ENCODE results near the gene MRTO4. TPM values are rescaled to one million over a fixed set of nuclear protein-coding genes. Genes with fewer than 3 reads are reported as not detected.
"Not testable (repeated sequence)": the region's sequence is repeated elsewhere in the genome, so short reads cannot be mapped to it uniquely, and the experiment has no call there.

The MRTO4 gene
- total and polyA plus RNA-seq, 12 donors, result 16.6 to 64.0 (median 29.8) TPM

GRCh38 chr1:19268445-19268844 is 16.8 kb downstream of the MRTO4 start:
- H3K27ac ChIP-seq, result no peak overlapping the region
- 81 to 88% (median 84%) methylated on average over 7 to 11 of the region's 11 CpGs for WGBS, 4 donors
- H3K4me1 ChIP-seq (replicated peaks in 1 of 2), result no peaks in the 10 kb centered on the region
- H3K9me3 ChIP-seq (replicated peaks in 1 of 3), result no peaks in the 10 kb centered on the region
- no peaks in the 10 kb centered on the region for H3K27me3 ChIP-seq
- intact Hi-C loops (cut with DNase I), result loop anchor here in 1 of 2 donors (10.0 kb wide), 1 partner anchor 386 kb away; no protein-coding TSS in a partner anchor
- DNase-seq, result no peak
- H3K4me3 ChIP-seq, result no peak overlapping the region
- no peaks in the 10 kb centered on the region for H3K36me3 ChIP-seq (replicated peaks in 1 of 2)
- TF ChIP-seq POLR2A (IDR thresholded peaks at IDR 0.05) (no peak), CTCF (IDR thresholded peaks at IDR 0.05) (no peak)

- WGBS, 4 donors, result 63 to 89% (median 76%) methylated on average over 7 to 9 of the region's 9 CpGs
- intact Hi-C loops (cut with DNase I), result loop anchor here in 1 of 2 donors (10.0 kb wide), 1 partner anchor 385 kb away; no protein-coding TSS in a partner anchor
- not testable (repeated sequence) for H3K27me3 ChIP-seq
These were observed 18.1 kb downstream of the MRTO4 start for GRCh38 chr1:19269427-19270342.

GRCh38 chr1:19270343-19270730 is 18.7 kb downstream of the MRTO4 start:
- H3K9me3 ChIP-seq (replicated peaks in 1 of 3); H3K27me3 ChIP-seq; DNase-seq; intact Hi-C loops (cut with DNase I); H3K4me3 ChIP-seq; H3K4me1 ChIP-seq (replicated peaks in 1 of 2); H3K36me3 ChIP-seq (replicated peaks in 1 of 2); H3K27ac ChIP-seq: not testable (repeated sequence)
- WGBS, 4 donors, result 83 to 96% methylated on average over 6 of the region's 6 CpGs; no CpG with 5 or more reads in 2 of the 4 donors

More at GRCh38 chr1:19269427-19270342, 18.1 kb downstream of the MRTO4 start:
- DNase-seq; H3K9me3 ChIP-seq (replicated peaks in 1 of 3); H3K4me3 ChIP-seq; H3K4me1 ChIP-seq (replicated peaks in 1 of 2); H3K36me3 ChIP-seq (replicated peaks in 1 of 2); H3K27ac ChIP-seq: not testable (repeated sequence)

- DNase-seq, result no peak
- no peak overlapping the region for H3K27ac ChIP-seq
- TF ChIP-seq POLR2A (IDR thresholded peaks at IDR 0.05) (no peak), CTCF (IDR thresholded peaks at IDR 0.05) (no peak)
- intact Hi-C loops (cut with DNase I), result no loop called here
- no peak overlapping the region for H3K4me3 ChIP-seq
- H3K36me3 ChIP-seq (replicated peaks in 1 of 2), result no peaks in the 10 kb centered on the region
- no peaks in the 10 kb centered on the region for H3K27me3 ChIP-seq
- H3K4me1 ChIP-seq (replicated peaks in 1 of 2), result no peaks in the 10 kb centered on the region
- no peaks in the 10 kb centered on the region for H3K9me3 ChIP-seq (replicated peaks in 1 of 3)
These were observed 20.5 kb downstream of the MRTO4 start for GRCh38 chr1:19272064-19272463.

GRCh38 chr1:19273106-19273843 is 21.7 kb downstream of the MRTO4 start:
- 88 to 96% (median 91%) methylated on average over 19 to 22 of the region's 22 CpGs for WGBS, 4 donors
- Histone ChIP-seq H3K9me3 (replicated peaks in 1 of 3) (no peaks in the 10 kb centered on the region), H3K4me3 (no peak overlapping the region), H3K27ac (no peak overlapping the region), H3K4me1 (replicated peaks in 1 of 2) (no peaks in the 10 kb centered on the region), H3K27me3 (no peaks in the 10 kb centered on the region), H3K36me3 (replicated peaks in 1 of 2) (no peaks in the 10 kb centered on the region)
- intact Hi-C loops (cut with DNase I), result no loop called here
- TF ChIP-seq CTCF (IDR thresholded peaks at IDR 0.05) (no peak), POLR2A (IDR thresholded peaks at IDR 0.05) (no peak)
- DNase-seq, result no peak

- 15 to 33% (median 27%) methylated on average over 1 to 49 of the region's 66 CpGs for WGBS, 4 donors
- H3K27ac ChIP-seq; H3K27me3 ChIP-seq; intact Hi-C loops (cut with DNase I); H3K4me3 ChIP-seq; H3K4me1 ChIP-seq (replicated peaks in 1 of 2); H3K36me3 ChIP-seq (replicated peaks in 1 of 2); H3K9me3 ChIP-seq (replicated peaks in 1 of 3); DNase-seq: not testable (repeated sequence)
These were observed 22.4 kb downstream of the MRTO4 start for GRCh38 chr1:19273844-19274531.
